NT2/D1 (cell line): Measurements from ENCODE around the gene CHD5.

Source experiments
- SUZ12 ChIP-seq: IDR thresholded peaks from 2 replicates; pipeline ENCODE4 v1.6.1; 2011; ENCODE audit not compliant: insufficient read length, insufficient read depth; ENCODE audit errors: extremely low read depth
- YY1 ChIP-seq: IDR thresholded peaks from 2 replicates; pipeline ENCODE4 v1.6.1; 2011; ENCODE audit not compliant: insufficient read length, insufficient read depth
- ZNF274 ChIP-seq: IDR thresholded peaks from 2 replicates; pipeline ENCODE4 v1.6.1; 2011; ENCODE audit warnings: mild to moderate bottlenecking, low read depth, low read length

DNA sequence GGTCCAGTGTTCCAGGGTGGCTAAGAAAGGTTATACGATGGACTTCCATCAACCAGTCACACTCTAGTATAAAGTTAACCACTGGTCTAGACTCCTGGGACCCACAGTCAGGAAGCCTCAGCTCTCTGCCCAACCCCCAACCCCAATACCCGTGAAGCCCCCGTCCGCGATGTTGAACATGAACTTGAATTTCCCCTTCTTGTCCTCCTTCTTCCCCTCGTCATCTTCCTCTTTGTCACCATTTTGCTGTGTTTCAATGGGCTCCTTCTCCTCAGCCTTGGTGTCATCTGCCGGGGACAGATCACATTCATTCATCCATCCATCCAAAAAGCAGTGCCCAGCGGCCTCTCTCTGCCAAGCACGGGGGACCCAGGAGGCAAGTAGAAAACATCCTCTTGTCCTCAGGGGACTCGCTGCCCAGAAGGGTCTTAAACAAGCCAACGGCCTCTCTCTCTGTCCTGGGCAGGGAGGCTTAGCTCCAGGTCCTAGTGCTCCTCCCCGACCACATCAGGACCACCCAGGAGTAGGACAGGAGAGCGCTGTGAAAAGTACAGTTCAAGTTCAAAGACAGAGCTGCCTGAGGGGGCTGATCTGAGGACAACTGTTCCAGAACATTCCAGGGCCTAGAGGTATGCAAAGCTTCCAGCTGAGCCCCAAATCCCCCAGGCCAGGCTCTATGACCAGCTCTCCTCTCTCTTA lies 68.0 kb downstream of the CHD5 start:
- no peak for TF ChIP-seq ZNF274
- no peak for TF ChIP-seq SUZ12
- TF ChIP-seq YY1 = no peak
